Stimulated activated CD8-positive, alpha-beta memory T cell treated with anti-CD3 and anti-CD28 coated beads, Interleukin-15, amount 100 ng/mL, for 1 hour (primary cell): ENCODE measurements around the gene BRMS1.
A peak's percentile ranks its signal among the peaks of the same experiment; 100 is the strongest.
"Not testable (repeated sequence)": the region's sequence is repeated elsewhere in the genome, so short reads cannot be mapped to it uniquely, and the experiment has no call there.

Source experiments
- DNase-seq: peaks from one replicate; pipeline ENCODE4 v3.0.0-alpha.2; 2020; ENCODE audit warnings: low read depth

The BRMS1 gene

DNA sequence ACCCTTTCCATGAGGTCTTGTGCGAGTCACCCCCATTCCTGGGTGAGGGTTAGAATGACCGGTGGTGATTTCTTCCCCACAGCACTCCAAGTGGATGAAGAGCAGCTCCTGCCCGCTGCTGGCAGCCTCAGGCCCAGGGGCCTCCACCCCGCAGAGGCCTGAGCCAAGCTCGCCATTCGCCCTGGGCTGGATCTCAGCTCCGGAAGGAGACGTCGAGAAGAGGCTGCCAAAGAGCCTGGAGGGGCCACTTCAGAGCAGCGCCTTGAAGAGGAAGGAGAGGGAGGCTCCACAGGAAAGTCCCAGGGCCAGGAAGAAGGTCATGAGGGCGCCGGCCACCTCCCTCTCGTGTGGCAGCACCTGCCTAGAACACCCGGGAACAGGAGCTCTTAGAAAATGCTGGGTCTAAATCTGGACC lies 18.3 kb upstream of the BRMS1 start:
- no peak for DNase-seq

DNA sequence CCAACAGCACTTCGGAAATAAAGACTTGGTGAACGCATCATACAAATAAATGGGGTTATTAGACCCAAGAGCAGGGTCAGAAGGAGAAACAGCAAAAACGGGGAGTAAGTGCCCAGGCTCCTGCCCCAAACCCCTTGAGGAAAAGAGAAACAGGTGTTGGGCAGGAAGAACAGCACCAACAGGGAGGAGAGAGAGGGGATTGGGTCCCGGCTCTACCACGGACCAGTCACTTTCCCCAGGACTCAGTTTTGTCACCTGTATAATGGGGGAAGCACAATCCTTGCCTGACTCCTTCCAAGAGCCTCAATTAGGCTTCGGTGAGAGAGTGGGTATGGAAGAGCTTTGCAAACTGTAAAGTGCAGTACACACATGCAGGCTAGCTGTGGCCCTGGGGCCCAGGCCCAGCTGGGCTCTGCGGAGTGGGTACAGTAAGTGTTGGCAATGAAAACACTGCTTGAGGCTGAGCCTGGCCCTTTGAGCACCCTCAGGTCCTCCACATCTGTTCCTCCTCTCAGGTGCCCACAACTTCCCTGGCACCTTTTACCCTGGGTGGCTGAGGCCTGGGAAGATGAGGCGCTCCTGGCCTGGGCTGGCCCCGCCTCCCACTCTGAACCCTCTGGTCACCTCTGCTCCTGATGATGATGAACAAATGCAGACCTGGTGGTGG lies 17.7 kb upstream of the BRMS1 start:
- DNase-seq: no peak

DNA sequence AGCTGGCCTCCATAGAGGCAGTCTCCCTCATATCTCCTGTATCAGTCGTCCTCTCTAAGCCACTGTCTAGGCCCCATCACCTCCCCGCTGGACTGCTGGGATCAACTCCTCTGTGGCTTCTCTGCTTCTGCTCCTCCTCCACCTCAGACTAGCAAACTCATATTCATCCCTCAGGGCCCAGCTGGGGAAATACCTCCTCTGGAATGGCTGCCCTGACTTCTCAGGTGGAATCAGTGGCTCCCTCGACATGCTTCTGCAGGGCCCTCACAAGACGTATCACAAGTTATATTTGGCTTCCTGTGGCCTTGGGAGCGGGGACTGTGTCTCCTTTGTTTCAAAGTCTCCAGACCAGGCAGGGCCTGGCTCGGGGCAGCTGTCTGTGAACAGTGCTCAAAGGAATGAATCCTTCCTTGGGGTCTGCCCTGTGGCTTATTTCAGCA lies 16.6 kb upstream of the BRMS1 start:
- no peak for DNase-seq

DNA sequence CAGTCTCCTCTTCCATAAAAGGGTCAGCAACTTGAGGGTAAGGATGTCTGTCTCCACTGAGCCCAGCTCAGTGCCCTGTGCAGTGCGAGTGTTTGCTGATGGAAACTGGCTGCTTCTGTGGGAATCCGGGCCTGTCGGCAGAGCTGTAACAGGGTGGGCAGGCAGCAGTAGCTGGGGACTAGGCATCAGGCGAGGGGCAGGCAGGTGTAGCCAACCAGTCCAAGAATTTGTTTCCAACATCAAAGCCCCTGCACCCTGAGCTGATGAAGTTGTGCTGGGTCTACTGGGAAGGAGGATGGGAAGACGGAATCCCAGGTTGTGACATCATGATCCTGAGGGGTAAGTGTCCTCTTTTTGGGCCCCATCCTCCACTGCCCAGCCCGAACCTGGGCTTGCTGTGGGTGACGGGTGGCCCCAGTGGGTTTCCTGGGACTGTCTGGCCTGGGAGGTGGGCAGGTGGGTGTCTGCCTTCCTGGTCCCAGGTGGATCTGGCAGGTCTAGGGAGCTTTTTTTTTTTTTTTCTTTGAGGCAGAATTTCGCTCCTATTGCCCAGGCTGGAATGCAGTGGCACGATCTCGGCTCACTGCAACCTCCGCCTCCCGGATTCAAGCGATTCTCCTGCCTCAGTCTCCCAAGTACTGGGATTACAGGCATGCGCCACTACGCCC lies 15.6 kb upstream of the BRMS1 start:
- DNase-seq: no peak

DNA sequence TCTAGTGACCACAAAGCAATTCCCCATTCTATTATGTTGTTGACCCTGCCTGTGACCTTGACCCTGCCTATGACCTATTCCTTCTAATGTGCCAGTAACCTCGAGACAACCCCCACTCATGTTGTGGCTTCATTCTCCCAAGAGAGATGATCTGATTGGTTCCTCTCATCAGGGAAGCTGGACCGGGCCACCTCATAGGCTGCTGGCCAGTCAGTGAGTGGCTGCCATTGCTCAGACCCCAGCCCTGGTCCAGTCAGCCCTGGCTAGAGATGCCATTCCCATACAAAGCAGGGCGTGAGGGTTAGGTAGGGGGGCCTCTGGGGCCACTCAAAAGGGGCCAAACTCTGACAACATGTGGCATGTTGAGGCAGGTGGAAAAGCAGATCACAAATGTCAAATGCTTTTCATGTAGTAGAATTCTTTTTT lies 14.8 kb upstream of the BRMS1 start:
- no peak for DNase-seq

- not testable (repeated sequence) for DNase-seq
These were observed 5.8 kb upstream of the BRMS1 start for GRCh38 chr11:66350560-66351235.

- no peak for DNase-seq
These were observed 4.1 kb upstream of the BRMS1 start for GRCh38 chr11:66349084-66349386.

DNA sequence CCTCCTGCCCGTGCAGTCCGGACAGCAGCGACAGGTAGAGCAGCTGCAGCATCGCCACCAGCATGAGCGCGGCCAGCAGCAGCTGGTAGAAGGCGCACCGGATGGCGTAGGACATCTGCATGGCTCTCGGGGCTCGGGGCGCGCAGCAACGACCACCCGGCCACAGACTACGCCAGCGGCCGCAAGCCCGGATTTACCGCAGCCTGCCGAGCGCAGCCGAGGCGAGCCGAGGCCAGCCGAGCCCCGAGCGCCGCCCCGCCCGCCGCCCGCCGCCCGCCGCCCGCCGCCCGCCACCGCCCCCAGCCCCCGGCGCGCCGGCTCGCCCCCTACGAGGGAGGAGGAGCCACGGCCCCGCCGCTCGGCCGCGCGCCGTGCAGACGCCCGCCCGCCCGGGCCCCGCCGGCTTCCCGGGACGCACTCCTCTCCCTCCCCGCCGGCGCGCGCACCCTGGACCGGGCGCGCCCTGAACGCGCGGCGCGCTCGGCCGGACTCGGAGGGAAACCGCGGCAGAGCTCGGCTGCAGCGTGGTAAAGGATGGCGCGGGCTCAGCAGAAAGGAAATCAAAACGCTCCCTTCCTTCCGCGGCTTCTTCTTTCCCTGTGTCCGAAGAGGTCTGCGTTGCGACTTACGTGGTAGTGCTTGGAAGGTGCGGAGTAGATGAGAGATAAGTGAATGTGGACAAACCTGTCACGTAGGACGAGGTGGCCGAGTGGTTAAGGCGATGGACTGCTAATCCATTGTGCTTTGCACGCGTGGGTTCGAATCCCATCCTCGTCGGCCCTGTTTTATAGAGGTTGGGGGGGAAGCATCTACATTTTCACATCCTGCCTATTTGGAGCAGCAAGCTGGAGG lies 2.7 kb upstream of the BRMS1 start, which contains the start of gene B4GAT1:
TSS of gene B4GAT1 (minus strand) at position 205 of the 852 bp plus-strand sequence. CDS start at position 121, 84 bp downstream.
- DNase-seq: peak; percentile 57

GRCh38 chr11:66346476-66347424 lies 1.8 kb upstream of the BRMS1 start:
- no peak for DNase-seq

GRCh38 chr11:66345316-66345649 lies 379 bp upstream of the BRMS1 start:
- DNase-seq: no peak

- no peak for DNase-seq
These were observed 1.7 kb downstream of the BRMS1 start for GRCh38 chr11:66343176-66343575.

GRCh38 chr11:66341502-66342126 lies 3.3 kb downstream of the BRMS1 start:
- no peak for DNase-seq

DNA sequence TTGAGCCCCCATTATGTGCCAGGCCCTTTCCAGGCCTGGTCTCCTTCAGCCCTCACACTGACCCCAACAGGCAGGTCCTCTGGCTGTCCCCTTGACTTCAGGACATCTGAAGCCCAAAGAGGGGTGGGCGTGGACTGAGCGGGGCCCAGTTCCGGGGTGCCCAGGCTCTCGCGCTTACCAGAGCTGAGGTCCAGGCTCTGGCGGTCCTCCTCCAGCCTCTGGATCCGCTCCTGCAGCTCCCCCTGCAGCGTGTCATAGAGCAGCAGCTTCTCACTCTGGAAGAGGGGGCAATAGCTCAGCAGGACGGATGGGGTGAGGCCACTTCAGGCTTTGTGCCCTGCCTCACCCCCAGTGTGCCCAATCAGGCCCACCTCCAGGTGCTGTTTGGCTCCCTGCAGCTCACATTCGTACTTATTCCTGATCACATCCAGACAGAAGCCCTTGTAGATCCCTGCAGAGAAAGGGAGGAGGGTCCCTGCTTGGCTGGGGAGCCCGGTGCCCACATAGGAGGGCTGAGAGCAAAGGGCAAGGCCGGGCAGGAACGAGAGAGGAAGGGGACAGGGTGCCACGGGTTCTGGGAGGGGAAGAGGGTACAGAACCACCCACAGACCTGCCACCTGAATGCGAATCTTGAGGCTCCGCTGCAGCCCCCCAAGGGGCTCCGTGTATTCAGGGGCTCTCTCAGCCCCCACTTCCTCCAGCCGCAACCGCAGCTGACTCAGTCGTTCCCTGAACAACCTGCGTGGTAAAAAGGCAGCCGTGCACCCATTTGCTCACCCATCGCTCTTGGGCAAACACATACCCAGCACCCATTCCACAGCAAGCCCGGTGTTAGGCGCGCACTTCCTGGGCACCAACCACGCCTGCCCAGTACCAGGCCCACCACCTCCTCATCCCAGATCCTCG lies 4.1 kb downstream of the BRMS1 start:
- no peak for DNase-seq

DNA sequence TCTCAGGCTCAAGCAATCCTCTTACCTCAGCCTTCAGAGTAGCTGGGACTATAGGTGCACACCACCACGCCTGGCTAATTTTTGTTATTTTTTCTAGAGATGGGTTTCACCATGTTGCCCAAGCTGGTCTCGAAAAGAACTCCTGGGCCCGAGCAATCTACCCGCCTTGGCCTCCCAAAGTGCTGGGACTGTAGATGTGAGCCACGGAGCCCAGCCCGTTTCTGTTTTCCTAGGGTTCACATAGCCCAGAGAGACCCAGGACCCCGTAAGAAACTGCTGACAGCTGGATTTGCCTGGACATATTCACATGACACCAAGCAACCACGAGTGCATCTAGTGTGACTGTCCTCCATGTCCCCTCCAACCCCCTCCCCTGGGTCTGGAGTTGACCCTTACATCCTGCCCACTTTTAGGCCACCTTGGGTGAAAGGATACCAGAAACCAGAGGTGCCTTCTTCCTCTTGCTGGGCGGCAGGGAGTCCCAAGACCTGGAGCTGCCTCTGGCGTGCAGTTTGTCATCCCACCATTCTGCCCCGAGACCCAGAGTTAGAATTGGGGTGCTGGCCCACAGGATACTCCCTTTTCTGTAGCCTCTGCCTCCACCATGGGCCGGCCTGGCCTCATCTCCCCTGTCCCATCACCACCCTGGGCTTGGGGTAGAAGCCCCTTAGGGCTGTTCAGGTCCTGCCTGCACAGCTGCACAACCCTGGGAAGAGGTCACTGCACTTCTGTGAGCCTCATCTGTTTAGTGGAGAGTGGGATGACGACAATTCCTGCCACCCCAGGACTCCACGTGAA lies 5.0 kb downstream of the BRMS1 start:
- no peak for DNase-seq

GRCh38 chr11:66339162-66339675 lies 5.7 kb downstream of the BRMS1 start:
- no peak for DNase-seq

GRCh38 chr11:66338276-66339161 lies 6.4 kb downstream of the BRMS1 start:
- DNase-seq: no peak

- DNase-seq: no peak
These were observed 7.6 kb downstream of the BRMS1 start for GRCh38 chr11:66337103-66337899.
